HG03175 (cell line): Measurements from ENCODE around the gene MINDY3.
"Not testable (repeated sequence)": the region's sequence is repeated elsewhere in the genome, so short reads cannot be mapped to it uniquely, and the experiment has no call there.

Experiments used
- ATAC-seq: cut with Tn5 transposase; IDR thresholded peaks from one replicate; pipeline ENCODE4 v1.9.1; 2021; ENCODE audit warnings: mild to moderate bottlenecking, moderate library complexity; ENCODE audit not compliant: unreplicated experiment

Gene MINDY3

DNA sequence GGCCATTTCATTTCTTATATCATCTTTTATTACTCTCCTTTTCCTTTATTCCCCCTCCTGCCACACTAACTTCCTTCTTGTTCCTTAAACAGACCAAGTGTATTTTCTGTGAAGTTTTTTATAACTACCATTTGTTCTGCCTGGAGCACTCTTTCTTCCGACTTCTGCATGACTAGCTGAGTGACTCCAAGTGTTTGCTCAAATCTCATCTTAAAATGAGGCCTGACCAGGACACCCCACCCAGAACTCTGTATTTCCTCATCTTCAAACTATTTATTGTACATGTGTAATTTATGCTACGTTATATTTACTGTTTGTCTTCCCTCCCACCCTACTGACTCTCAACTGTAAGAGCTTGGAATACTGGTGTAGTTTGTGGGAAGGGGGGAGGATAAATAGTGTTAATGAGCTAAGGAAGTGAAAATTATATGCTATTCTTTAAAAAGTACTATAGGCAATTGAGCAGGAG lies 3.2 kb downstream of the MINDY3 start:
- no peak for ATAC-seq

DNA sequence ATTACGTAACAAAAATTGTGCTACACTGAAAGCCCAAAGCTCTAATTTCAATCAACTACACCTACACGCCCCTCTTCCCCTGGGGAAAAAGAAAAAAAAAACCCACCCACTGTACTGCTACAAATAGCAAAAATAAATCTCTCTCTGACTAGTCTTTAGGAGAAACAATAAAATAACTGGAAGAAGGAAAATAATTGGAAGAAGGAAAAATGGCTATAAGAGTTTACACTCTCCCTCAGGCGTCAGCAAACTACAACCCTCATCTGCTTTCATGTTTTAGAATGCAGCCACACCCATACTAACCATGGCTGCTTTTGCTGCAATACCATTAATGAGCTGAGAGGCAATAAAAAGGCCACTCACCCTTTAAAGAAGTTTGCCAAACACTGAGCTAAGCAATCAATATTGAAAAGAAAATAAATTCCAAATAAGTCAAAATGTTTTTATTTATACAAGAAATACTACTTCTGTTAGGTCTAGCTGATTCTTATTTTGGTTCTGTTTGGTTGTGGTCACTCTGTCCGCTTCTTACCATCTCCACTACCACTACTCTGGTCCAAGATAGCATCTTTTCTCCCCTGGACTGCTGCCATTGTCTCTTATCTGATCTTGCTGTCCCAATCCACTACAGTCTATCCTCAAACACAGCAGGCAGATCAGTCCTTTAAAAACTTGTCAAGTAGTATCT lies 3.8 kb downstream of the MINDY3 start:
- ATAC-seq, result no peak

DNA sequence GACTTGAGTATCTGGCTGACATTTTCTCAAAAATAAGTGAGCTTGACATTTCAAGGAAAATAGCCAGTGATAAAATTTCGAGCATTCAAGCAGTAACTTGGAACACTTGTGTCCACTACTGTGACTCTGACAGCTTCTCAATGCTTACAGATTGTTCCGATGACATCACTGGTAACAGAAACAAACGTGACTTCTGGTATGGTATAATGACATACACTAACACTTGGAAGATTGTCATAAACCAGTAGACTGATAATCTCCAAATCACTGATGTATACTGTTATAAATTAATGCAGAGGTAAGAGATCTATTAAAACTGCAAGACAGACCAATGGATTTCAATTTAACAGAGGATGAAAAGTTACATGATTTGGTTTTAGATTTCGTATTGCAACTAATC lies 6.5 kb downstream of the MINDY3 start:
- no peak for ATAC-seq

DNA sequence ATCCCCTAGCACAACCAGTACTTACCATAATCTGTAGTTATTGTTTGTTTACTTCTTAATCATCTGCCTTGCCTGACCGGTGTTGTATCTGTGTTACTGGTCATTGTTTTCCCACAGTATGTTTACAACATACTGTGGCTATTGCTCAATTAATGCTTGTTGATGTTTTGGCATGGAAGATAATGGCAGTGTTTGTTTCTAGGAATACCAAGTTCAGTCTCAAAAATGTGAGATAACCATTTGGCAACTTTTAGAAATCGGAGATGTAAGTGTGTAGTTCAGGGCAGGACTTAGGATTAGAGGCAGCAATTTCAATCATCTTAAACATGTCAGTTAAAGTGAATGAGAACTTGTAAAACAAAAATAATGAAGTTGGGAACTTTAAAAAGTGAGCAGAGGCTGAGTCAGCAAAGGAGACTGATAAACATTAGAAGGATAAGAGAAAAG lies 8.2 kb downstream of the MINDY3 start:
- no peak for ATAC-seq

DNA sequence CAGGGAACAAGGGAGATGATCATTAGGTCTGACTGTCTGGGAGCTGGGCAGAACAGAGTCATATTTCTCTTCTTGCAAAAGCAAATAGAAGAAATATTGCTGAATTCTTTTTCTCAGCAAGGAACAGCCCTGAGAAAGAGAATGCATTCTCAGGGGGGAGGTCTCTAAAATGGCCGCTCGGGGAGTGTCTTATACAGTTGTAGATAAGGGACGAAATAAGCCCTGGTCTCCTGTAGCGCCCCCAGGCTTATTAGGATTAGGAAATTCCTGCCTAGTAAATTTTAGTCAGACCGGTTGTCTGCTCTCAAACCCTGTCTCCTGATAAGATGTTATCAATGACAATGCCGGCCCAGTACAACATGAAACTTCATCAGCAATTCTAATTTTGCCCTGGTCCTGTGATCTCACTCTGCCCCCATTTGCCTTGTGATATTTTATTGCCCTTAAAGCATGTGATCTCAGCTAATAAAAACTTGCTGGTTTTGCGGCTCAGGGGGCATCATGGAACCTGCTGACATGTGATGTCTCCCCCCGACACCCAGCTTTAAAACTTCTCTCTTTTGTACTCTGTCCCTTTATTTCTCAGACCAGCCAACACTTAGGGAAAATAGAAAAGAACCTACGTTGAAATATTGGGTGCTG lies 9.8 kb downstream of the MINDY3 start:
- ATAC-seq, result not testable (repeated sequence)

DNA sequence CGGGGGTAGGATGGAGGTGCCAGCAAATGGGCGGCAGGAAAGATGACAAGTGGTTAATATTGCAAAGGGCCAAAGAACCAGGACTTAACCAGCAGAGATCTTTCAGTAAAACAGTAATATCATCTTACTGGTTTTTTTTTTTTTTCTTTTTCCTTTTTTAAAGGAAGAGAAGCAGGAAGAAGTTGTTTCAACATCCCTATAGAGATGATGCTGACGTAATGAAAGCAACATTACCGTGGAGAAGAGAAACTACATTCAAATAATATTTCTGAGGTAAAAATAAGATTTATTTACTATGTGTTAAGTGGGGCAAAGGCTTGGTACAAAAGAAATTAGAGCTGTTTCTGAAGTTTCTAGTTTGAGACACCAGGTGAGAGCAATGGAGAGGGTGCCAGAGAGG lies 11.0 kb downstream of the MINDY3 start:
- ATAC-seq, result no peak

DNA sequence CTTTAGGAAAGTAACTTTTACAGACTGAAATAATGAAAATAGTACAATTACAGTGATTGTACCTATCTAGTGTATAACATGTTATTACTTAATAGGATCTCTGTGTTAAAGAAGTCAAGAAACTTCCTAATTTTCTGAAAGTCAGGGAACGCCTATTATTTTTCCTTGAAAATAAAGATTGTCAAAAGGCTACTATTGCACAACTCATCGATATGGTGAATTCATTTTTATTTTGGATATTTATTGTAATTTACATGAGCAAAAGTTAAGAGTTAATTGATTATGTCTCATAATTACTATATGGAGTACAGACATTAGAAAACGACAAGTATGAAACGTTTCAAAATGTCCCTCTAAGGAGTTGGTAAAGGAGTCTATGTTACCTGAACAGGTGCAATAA lies 12.8 kb downstream of the MINDY3 start:
- ATAC-seq, result no peak

DNA sequence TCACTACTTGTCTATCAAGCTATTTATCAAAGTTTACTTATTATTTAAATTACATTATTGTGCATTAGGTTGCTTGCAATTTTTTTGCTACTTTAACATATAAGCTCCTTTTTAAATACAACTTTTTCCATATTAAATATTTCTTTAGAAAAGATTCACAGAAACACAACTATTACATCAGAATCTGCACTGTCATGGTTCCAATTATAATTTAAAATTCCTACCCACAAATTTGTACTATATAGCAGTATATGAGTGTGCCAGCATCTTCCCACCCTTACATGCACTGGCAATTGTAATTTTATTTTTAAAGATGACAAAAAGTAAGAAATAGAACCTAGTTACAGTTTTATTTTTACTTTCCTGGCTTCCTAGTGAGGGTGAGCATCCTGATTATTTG lies 15.8 kb downstream of the MINDY3 start:
- ATAC-seq, result no peak

DNA sequence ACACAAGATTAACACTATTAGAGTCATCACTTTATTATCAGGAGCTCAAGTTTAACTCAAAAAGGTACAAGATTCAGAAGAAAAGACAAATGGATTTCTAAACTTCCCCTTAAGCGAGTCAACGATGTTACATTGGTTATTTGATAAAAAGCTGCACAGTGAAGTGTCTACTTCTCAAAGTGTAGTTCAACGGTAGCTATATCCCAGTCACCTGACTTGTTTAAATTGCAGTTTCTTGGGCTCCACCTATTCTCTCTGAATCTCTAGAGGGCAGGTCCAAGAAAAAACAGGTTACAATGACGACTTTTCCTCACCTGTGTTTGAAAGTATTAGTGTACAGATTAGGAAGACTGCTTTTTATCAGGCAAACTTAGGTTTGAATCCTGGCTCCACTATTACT lies 16.6 kb downstream of the MINDY3 start:
- ATAC-seq, result no peak

DNA sequence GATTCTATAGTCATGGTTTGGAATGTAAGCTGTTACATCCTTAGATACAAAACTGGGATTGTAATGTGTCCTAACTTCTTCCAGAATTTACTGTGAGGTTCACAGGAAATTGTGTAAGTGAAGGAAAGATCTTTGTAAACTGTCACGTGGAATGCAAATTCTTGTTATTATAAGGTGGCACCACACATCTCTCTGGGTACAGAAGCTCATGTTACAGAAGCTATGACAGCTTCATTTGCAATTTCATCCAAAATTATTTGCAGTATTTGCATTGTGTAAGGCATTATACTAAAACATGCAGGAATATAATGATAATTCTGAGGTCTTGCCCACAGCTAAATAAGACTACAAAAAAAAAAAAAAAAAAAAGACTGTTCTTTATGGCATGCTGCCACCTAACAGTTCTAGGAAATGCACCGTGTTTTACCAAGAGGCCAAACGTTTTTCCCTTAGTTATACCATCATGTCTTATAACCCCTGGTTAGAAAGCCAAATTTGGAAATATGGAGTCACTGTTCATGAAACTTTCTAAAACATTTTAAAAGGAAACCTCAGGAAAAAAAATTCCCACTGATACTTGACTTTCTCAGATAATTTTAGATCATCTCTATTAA lies 17.6 kb downstream of the MINDY3 start:
- no peak for ATAC-seq

DNA sequence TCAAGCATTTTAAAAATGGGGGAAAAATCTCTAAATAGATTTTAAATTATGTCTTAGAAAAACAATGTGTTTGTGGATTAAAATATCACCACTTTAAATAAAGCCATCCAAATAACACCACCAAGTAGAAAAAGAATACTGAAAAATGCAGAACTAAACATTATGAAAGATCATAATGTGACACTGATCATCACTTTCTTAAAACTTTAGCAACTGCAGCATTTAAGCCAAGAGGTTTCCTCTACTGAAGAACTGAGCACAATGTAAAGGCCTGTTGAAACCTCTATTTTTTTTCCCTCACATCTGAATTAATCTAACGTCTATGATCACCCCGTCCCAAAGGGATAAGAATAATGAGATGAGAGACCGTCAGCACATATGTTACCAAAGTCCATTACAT lies 18.6 kb downstream of the MINDY3 start:
- ATAC-seq, result no peak

DNA sequence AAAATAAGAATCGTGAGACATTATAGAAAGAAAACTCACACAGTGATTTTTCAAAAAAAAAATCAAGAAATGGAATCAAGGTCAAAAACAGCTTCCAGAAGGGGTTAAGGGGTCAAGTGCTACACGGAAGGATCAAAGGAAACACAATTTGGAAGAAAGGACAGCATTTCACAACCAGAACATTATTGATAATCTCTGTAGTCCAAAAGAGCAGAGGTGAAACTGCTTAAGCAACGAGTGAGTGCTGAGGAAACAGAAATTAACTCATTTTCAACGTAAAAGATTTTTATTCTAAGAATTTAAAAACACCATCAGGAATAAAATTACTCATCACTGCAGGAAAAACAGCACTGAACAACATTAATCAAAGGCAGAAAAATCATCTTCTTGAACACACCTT lies 23.5 kb downstream of the MINDY3 start:
- ATAC-seq, result no peak

DNA sequence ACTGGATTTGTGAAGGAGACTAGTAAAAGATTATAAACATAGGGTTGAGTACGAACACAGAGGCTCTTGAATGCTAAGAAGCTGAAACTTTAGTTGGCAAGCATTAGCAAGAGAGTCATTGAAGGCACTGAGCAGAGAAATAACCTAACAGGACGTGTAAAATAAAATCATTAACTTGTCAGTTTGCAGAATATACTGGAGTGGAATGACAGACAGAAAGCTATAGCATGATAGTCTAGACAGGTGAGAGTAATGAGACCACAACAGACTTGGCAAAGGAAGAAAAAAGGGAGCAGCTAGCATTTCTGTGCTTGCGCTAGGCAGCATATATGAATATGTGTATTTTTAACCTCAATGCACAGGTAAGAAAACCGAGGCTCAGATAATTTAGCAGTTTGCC lies 30.8 kb downstream of the MINDY3 start:
- no peak for ATAC-seq

DNA sequence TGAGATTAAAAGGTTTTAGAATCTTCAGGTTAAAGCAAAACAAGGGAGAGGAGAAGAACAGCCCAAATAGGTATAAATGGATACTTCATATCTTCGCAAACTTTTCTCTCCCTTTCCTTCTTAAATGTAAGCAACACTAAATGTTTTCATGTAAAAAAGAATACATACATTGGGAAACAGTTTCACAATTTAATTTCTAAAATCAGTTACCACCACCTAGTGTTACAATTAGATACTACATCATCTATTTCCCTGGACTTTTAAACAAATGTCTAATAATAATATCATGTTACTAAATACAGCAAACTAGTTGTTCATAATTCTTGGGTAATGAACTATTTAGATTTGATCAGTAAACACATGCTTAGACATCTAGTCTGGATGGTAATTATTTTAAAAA lies 35.8 kb downstream of the MINDY3 start:
- no peak for ATAC-seq

DNA sequence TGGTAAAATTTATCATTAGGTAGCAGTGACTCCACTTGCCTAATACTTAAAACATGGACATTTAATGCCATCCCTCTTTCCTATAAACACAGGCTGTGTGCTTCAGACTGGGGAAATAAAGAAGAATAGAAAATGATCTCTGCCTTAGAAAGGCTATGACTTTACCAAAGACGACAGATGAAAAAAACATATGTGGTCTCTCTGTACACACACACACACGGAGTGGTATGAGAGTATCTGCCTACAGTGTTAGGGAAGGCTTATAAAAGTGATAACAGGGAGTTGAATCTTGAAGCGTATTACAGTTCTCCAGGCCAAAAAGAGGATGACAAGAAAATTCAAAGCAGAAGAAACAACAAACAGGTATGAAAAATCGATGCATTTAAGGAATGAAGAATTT lies 38.2 kb downstream of the MINDY3 start:
- no peak for ATAC-seq

DNA sequence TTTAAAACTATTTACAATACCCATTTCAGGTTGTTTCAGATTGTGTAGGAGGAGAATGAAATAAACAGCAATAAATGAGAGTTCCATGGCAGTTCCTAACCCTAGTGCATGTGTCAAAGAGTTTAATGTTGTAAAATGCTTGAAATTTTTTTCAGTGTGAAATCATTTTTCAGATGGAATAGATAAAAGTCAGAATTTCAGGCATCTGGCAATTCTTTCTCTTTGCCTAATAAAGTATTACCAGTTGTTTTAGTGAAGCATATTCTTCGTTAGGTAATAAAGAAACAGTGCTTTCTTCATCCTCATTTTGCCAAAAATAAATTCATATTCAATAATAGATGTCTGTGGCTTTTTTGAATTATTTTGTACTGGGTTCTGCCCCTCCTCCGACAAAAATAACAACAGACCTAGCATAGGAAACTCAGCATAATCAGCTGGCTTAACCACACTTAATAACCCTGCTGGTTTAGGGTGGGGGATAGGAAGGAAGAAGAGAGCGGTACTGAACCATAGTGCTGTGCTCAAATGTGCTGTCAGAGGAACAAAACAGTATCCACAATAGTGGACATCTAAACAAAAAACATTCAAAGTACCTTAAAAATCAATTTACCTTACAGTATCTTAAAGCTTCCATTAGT lies 39.1 kb downstream of the MINDY3 start:
- ATAC-seq, result no peak

DNA sequence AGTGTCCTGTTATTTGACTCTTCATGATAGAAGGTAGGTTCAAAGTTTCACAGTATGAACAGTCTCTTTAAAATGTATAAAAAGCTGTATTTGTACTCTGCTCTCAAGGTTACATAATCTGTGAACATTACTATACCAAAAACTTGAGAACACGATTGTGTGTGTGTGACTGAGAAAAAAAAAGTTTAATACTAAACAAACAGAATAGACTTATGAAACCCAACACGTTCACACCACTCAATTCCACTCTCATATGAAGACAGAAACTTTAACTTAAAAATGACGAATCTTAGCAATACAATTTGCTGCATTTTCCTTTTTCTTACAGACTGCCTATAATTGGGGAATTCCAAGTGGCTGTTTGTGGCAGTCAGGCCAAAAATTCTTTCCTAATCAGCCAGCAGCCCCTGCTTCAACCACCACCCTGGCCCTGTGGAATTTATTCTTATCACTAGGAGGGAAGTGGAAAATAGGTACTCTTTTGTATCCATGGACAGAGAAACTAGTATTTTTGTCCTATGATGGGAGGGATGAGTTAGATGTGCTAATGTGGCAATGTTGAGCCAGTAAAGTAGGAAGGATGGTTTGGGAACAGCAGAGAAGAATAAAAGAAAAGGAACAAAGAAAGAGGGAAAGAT lies 42.8 kb downstream of the MINDY3 start:
- no peak for ATAC-seq

DNA sequence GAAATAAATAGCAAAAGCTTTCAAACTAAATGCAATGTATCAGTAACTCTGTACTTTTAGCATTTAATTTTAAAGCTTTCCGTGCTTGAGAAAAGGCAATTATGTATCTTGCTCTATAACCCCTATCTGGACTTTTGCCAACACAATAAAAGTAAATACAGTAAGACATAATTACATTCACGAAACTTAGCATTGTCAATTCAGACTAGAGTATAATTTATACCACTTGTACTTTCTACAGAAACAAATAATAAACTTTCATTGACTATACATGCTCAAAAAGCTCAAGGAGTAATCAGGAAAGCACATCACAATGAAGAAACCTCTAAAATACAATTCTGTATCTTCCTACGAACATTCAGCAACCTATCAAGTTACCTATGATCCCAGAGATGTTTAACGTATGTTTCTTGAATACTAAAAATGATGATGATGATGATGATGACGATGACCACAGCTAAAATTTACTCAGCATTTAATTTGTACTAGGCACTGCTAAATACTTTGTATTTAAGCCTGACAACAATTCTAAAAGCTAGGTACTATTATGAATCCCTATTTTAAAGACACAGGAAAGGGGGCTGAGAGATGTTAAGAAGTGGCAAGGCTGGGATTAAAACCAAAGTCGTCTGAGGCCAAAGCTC lies 44.9 kb downstream of the MINDY3 start:
- no peak for ATAC-seq

DNA sequence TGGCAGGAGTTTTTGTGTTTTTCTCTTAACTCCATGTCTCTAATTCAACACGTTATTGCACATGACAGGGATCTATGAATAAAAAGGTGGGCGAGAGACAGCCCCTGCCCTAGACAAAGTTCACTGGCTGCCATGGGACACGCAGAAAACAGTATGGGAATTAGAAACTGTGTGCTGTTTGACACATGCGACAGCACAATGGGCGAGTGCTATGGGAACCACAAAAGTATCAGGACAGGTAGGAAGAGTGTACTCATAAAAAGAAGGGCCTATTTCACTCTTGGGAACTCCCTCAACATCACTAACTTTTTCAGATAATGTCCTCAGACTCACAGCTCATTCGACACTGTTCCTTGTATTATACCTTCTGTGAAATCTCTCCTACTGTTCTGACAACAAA lies 45.7 kb downstream of the MINDY3 start:
- ATAC-seq, result no peak

DNA sequence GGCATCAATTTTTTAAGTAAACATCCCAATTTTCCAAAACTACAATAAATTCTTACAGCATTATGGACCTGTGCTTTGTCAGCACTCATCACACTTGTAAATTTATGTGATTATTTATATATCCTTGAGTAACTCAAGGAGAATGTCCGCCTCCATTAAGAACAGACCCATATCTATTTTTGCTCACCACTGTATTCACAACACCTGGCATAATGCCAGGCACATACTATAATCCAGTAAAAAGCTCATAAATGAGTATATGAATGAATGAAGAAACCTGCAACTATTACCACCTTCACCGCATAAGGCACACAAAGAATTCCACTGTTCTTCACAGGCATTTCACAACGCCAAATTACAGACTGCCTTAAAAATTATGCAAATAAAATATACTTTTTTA lies 46.9 kb downstream of the MINDY3 start:
- no peak for ATAC-seq

DNA sequence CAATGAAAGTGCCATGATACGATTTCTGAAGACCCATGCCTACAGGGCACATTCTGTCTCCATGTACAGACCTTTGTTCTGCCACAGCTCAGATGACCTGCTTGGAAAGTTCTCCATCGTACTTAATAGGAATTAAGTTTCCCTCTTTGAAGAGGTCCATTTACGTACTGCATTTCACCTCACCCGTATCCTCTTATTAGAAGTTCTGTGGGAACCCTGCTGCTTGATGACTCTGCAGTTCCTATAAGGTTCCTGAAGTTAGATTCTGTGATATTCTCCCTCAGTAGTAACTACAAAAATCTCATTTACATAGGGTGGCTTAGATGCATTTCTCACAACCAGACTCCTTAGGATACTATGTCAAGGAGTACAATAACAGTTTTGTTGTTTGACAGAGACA lies 50.9 kb downstream of the MINDY3 start:
- no peak for ATAC-seq
